Vagina (tissue), 2 donors: Measurements from ENCODE around the gene BSCL2. TPM values are rescaled to one million over a fixed set of nuclear protein-coding genes. Genes with fewer than 3 reads are reported as not detected.

Experiments
- DNase-seq, 2 donors: peaks; one replicate each; pipeline ENCODE4 v3.0.0-alpha.2; 2017; ENCODE audit errors: extremely low spot score in 2 of 2
- H3K27ac ChIP-seq: fragments of 200-600 bp; sonication (generic); one replicate; pipeline ENCODE4 v1.5.1; 2019
- H3K27me3 ChIP-seq: fragments of 200-600 bp; sonication (generic); one replicate; pipeline ENCODE4 v1.5.1; 2019
- H3K36me3 ChIP-seq, 2 donors: fragments of 200-600 bp; sonication (generic); one replicate each; pipeline ENCODE4 v1.5.1; 2017 to 2019
- H3K4me1 ChIP-seq: fragments of 200-600 bp; sonication (generic); one replicate; pipeline ENCODE4 v1.5.1; 2019
- H3K4me3 ChIP-seq, 2 donors: fragments of 200-600 bp; sonication (generic); 1 replicate in 1 of 2; 2 replicates in 1 of 2; pipeline ENCODE4 v1.5.1; 2016 to 2019
- H3K9me3 ChIP-seq: fragments of 200-600 bp; sonication (generic); one replicate; pipeline ENCODE4 v1.5.1; 2019
- POLR2A ChIP-seq, 2 donors: fragments of 450-650 bp; IDR thresholded peaks; one replicate each; pipeline ENCODE4 v1.6.1; 2017; ENCODE audit warnings: antibody characterized with exemption in 2 of 2, mild to moderate bottlenecking in 2 of 2, moderate library complexity in 2 of 2
- POLR2AphosphoS5 ChIP-seq, 2 donors: sonication (generic); formaldehyde crosslinking; IDR thresholded peaks; one replicate each; pipeline ENCODE4 v1.9.0; 2017; ENCODE audit warnings: antibody characterized with exemption in 2 of 2, mild to moderate bottlenecking in 2 of 2, low read depth in 1 of 2; ENCODE audit not compliant: insufficient read depth in 1 of 2
- intact Hi-C: fragments of 100-400 bp; cut with DNase I; formaldehyde crosslinking; loops from one replicate; pipeline ENCODE4 v1.15.1; 2023
- total RNA-seq: library from RNA; depleted of rRNA; stranded (reverse); fragments of >200 nt; gene quantifications from one replicate; pipeline ENCODE4 v1.2.3, GENCODE V29; 2016
- TF ChIP-seq, protein P1 (sequence below), 3 experiments: fragments of 450-650 bp in 2 of 3; fragments of 200-600 bp in 1 of 3; sonication (generic) in 1 of 3; IDR thresholded peaks; one replicate each; pipeline ENCODE4 v1.5.1; 2017 to 2019; ENCODE audit warnings: antibody characterized with exemption in 3 of 3, mild to moderate bottlenecking in 2 of 3, moderate library complexity in 2 of 3

Gene BSCL2
- total RNA-seq, 1 donor from 2014 or later, result 74.9 TPM

DNA sequence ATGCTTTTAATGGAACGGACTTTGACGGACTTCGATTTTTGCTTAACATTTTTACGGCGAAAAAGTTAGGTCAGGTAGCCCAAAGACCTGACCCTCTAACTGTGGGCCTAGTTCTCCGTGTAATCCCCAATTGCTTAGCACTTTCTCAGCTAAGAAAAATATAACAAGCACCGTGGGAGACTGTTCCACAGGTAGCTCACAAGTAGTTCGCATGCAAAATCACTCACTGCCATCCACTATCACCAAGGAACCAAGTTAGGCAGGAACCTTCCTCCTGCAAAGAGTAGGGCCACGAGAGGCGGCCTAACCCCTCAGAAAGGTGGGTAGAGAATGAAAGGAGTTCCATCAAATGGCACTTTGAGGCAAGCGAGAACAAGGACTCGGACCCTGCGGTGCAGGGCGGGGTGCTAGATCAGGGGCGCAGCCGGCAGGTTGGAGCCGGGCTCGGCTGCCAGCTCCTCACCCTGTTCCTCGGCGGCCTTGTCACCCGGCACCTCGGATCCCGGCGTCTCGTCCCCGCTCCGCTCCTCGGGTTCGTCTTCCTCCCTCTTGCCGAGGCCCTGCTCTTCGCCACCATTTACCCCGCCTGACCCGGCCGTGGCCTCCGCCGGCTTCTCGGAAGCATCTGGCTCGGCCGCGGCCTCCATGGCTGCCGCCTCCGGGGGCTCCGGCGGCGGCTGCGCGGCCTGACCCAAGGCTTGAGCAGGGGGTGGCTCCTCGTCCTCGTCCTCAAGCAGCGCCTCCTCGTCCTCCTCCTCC is 19.1 kb upstream of the BSCL2 start:
- DNase-seq, result no peak
- intact Hi-C loops, result loop anchor here (5.0 kb wide), 1 partner anchor 46 kb away; the partner anchor contains the start of gene TAF6L
- Histone ChIP-seq H3K27me3 (no peaks in the 10 kb centered on the region), H3K9me3 (no peaks in the 10 kb centered on the region), H3K27ac (peak overlapping the region; percentile 93), H3K36me3 (peaks cover 5 to 27% of the 10 kb centered on the region in 2 donors), H3K4me3 (peak overlapping the region; percentile 71 to 90), H3K4me1 (peaks cover 56% of the 10 kb centered on the region)
- TF ChIP-seq, protein P1, sequence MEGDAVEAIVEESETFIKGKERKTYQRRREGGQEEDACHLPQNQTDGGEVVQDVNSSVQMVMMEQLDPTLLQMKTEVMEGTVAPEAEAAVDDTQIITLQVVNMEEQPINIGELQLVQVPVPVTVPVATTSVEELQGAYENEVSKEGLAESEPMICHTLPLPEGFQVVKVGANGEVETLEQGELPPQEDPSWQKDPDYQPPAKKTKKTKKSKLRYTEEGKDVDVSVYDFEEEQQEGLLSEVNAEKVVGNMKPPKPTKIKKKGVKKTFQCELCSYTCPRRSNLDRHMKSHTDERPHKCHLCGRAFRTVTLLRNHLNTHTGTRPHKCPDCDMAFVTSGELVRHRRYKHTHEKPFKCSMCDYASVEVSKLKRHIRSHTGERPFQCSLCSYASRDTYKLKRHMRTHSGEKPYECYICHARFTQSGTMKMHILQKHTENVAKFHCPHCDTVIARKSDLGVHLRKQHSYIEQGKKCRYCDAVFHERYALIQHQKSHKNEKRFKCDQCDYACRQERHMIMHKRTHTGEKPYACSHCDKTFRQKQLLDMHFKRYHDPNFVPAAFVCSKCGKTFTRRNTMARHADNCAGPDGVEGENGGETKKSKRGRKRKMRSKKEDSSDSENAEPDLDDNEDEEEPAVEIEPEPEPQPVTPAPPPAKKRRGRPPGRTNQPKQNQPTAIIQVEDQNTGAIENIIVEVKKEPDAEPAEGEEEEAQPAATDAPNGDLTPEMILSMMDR (IDR thresholded peaks at IDR 0.05), result no peak
- TF ChIP-seq POLR2A (IDR thresholded peaks at IDR 0.05) (no peak), POLR2AphosphoS5 (IDR thresholded peaks at IDR 0.05; ENCODE audit: insufficient read depth in 1 of 2, low read depth in 1 of 2) (no peak)

DNA sequence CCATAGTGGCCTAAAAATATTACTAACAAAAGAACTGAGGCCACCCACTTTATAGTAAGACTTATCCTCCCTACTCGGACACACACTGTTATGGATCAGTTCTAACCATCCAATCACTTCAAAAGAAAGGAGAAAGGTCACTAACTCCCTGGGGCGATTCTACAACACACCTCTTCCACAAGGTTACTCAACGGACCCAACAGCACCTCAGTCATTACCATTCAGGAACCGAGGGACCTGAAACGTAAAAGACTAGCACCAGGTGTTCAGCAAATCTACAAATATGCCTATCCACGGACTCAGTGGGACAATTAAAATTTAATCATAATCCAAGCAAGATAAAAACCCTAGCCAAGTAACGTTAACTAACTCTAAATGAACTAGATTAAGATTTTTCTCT is 18.4 kb upstream of the BSCL2 start:
- intact Hi-C loops, result loop anchor here (5.0 kb wide), 1 partner anchor 47 kb away; the partner anchor contains the start of gene TAF6L
- TF ChIP-seq POLR2AphosphoS5 (IDR thresholded peaks at IDR 0.05; ENCODE audit: insufficient read depth in 1 of 2, low read depth in 1 of 2), result no peak
- TF ChIP-seq POLR2A (IDR thresholded peaks at IDR 0.05), result no peak
- TF ChIP-seq, protein P1 (IDR thresholded peaks at IDR 0.05), result no peak
- H3K4me3 ChIP-seq, result peak overlapping the region; percentile 71 to 90
- no peaks in the 10 kb centered on the region for H3K9me3 ChIP-seq
- peaks cover 49% of the 10 kb centered on the region for H3K4me1 ChIP-seq
- peaks cover 5 to 34% of the 10 kb centered on the region in 2 donors for H3K36me3 ChIP-seq
- peak overlapping the region; percentile 93 for H3K27ac ChIP-seq
- DNase-seq, result no peak
- no peaks in the 10 kb centered on the region for H3K27me3 ChIP-seq

- no peak for DNase-seq
- peaks cover 5 to 47% of the 10 kb centered on the region in 2 donors for H3K36me3 ChIP-seq
- no peak for TF ChIP-seq POLR2A (IDR thresholded peaks at IDR 0.05)
- TF ChIP-seq, protein P1 (IDR thresholded peaks at IDR 0.05), result no peak
- TF ChIP-seq POLR2AphosphoS5 (IDR thresholded peaks at IDR 0.05; ENCODE audit: insufficient read depth in 1 of 2, low read depth in 1 of 2), result no peak
- H3K9me3 ChIP-seq, result no peaks in the 10 kb centered on the region
- intact Hi-C loops, result no loop called here
- H3K27me3 ChIP-seq, result no peaks in the 10 kb centered on the region
- peak overlapping the region in 1 of 2 donors; percentile 71 for H3K4me3 ChIP-seq
- peaks cover 35% of the 10 kb centered on the region for H3K4me1 ChIP-seq
- H3K27ac ChIP-seq, result no peak overlapping the region
Observed at GRCh38 chr11:62724171-62724570, 16.9 kb upstream of the BSCL2 start.

GRCh38 chr11:62721994-62722393 is 14.8 kb upstream of the BSCL2 start:
- Histone ChIP-seq H3K27me3 (no peaks in the 10 kb centered on the region), H3K4me3 (no peak overlapping the region), H3K27ac (no peak overlapping the region), H3K36me3 (peaks cover 5 to 69% of the 10 kb centered on the region in 2 donors), H3K9me3 (no peaks in the 10 kb centered on the region), H3K4me1 (peaks cover 35% of the 10 kb centered on the region)
- TF ChIP-seq POLR2A (IDR thresholded peaks at IDR 0.05), result no peak
- TF ChIP-seq POLR2AphosphoS5 (IDR thresholded peaks at IDR 0.05; ENCODE audit: insufficient read depth in 1 of 2, low read depth in 1 of 2), result no peak
- TF ChIP-seq, protein P1 (IDR thresholded peaks at IDR 0.05), result no peak
- no peak for DNase-seq
- intact Hi-C loops, result no loop called here
